ENCODE data around the gene GUCA1A. TPM values are rescaled to one million over a fixed set of nuclear protein-coding genes. Genes with fewer than 3 reads are reported as not detected.

Gene GUCA1A
- total RNA-seq, 1 experiment from 2014 or later = 17.2 TPM

DNA sequence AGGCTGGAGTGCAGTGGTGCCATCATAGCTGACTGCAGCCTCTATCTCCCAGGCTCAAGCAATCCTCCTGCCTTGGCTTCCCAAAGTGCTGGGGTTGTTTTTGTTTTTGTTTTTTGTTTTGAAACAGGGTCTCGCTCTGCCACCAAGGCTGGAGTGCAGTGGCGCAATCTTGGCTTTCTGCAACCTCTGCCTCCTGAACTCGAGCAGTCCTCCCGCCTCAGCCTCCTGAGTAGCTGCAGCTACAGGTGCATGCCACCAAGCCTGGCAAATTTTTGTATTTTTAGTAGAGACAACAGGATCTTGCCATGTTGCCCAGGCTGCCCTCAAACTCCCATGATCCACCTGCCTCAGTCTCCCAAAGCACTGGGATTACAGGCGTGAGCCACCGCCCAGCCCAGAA, 35.0 kb upstream of the GUCA1A start:
- no peak for DNase-seq
- Mint-ChIP-seq H3K4me3 (peak overlapping the region in 1 of 2 experiments; percentile 49; a peak in 3 of 5 replicates), H3K9me3 (no peaks in the 10 kb centered on the region), H3K27me3 (ENCODE audit: low read depth) (peaks cover 1% of the 10 kb centered on the region; the same call in 1 of the 2 replicates), H3K27ac (peak overlapping the region; percentile 84 to 94 (median 86)), H3K4me1 (peaks cover 69 to 73% of the 10 kb centered on the region in 2 experiments), H3K36me3 (ENCODE audit: insufficient read depth in 1 of 3, low read depth in 3 of 3) (peaks cover 6 to 31% (median 14%) of the 10 kb centered on the region in 3 experiments)
- Histone ChIP-seq H3K23ac (ENCODE audit: insufficient read length, low read depth, low read length) (no peak overlapping the region), H4K8ac (replicated peaks; ENCODE audit: insufficient read length, low read depth, low read length) (no peak overlapping the region), H3T11ph (ENCODE audit: low read length) (no peak overlapping the region), H2AFZ (ENCODE audit: low read length) (no peak overlapping the region), H2BK120ac (ENCODE audit: low read depth, low read length, poor library complexity, severe bottlenecking) (no peak overlapping the region), H3K9ac (ENCODE audit: extremely low read depth, insufficient read length, low read length) (no peak overlapping the region), H3K4me1 (ENCODE audit: insufficient read depth, low read length) (peaks cover 21% of the 10 kb centered on the region), H2BK5ac (ENCODE audit: insufficient read length, low read length) (no peak overlapping the region), H3K4ac (ENCODE audit: low read depth, low read length) (no peak overlapping the region), H2BK15ac (ENCODE audit: low read depth, low read length) (no peak overlapping the region), H3K27ac (ENCODE audit: insufficient read length, low read depth, low read length) (peak overlapping the region; percentile 91), H2BK20ac (ENCODE audit: low read depth, low read length, poor library complexity, severe bottlenecking) (no peak overlapping the region), H3K18ac (ENCODE audit: insufficient read length, low read depth, low read length) (no peak overlapping the region), H3K4me2 (ENCODE audit: insufficient read depth, insufficient read length, low read length) (no peak overlapping the region), H3K79me2 (ENCODE audit: insufficient read depth, low read length) (peaks cover 22% of the 10 kb centered on the region; the same call in 1 of the 2 replicates), H2AK5ac (ENCODE audit: insufficient read length, low read length) (no peak overlapping the region), H3K27me3 (ENCODE audit: insufficient read depth, low read length) (no peaks in the 10 kb centered on the region), H4K91ac (ENCODE audit: insufficient read length, low read depth, low read length) (no peak overlapping the region), H3K56ac (ENCODE audit: insufficient read length, low read depth, low read length) (no peak overlapping the region), H3K23me2 (ENCODE audit: insufficient read length, low read depth, low read length, poor library complexity, severe bottlenecking) (peaks cover 13% of the 10 kb centered on the region), H4K20me1 (ENCODE audit: control insufficient read depth, insufficient read depth, insufficient read length) (no peaks in the 10 kb centered on the region), H3K9me3 (ENCODE audit: control insufficient read depth, low read depth, low read length) (no peaks in the 10 kb centered on the region), H4K5ac (ENCODE audit: insufficient read length, low read depth, low read length) (no peak overlapping the region), H2BK12ac (ENCODE audit: insufficient read length, low read depth, low read length) (no peak overlapping the region), H3K79me1 (ENCODE audit: insufficient read depth, low read depth, low read length, poor library complexity, severe bottlenecking) (no peaks in the 10 kb centered on the region), H3K14ac (ENCODE audit: insufficient read depth, low read length) (no peak overlapping the region)
- TF ChIP-seq, protein P1, sequence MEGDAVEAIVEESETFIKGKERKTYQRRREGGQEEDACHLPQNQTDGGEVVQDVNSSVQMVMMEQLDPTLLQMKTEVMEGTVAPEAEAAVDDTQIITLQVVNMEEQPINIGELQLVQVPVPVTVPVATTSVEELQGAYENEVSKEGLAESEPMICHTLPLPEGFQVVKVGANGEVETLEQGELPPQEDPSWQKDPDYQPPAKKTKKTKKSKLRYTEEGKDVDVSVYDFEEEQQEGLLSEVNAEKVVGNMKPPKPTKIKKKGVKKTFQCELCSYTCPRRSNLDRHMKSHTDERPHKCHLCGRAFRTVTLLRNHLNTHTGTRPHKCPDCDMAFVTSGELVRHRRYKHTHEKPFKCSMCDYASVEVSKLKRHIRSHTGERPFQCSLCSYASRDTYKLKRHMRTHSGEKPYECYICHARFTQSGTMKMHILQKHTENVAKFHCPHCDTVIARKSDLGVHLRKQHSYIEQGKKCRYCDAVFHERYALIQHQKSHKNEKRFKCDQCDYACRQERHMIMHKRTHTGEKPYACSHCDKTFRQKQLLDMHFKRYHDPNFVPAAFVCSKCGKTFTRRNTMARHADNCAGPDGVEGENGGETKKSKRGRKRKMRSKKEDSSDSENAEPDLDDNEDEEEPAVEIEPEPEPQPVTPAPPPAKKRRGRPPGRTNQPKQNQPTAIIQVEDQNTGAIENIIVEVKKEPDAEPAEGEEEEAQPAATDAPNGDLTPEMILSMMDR (conservative IDR thresholded peaks at IDR 0.05) = no peak
- WGBS (ENCODE audit: extremely low coverage, insufficient read length, low lambda C conversion rate) = no CpG with 5 or more reads among the region's 6 CpGs
